ENCODE measurements around the gene SSRP1. TPM values are rescaled to one million over a fixed set of nuclear protein-coding genes. Genes with fewer than 3 reads are reported as not detected.
"Not testable (repeated sequence)": the region's sequence is repeated elsewhere in the genome, so short reads cannot be mapped to it uniquely, and the experiment has no call there.

Gene SSRP1
- total RNA-seq, 1 donor from 2014 or later: 34.6 TPM

- no peak overlapping the region for H3K27ac ChIP-seq (replicated peaks)
- no peaks in the 10 kb centered on the region for H3K27me3 ChIP-seq (ENCODE audit: low read depth)
- H3K36me3 ChIP-seq: peaks cover 61% of the 10 kb centered on the region
- H3K9me3 ChIP-seq (replicated peaks): peaks cover 34% of the 10 kb centered on the region
- DNase-seq: no peak
- TF ChIP-seq, protein P1, sequence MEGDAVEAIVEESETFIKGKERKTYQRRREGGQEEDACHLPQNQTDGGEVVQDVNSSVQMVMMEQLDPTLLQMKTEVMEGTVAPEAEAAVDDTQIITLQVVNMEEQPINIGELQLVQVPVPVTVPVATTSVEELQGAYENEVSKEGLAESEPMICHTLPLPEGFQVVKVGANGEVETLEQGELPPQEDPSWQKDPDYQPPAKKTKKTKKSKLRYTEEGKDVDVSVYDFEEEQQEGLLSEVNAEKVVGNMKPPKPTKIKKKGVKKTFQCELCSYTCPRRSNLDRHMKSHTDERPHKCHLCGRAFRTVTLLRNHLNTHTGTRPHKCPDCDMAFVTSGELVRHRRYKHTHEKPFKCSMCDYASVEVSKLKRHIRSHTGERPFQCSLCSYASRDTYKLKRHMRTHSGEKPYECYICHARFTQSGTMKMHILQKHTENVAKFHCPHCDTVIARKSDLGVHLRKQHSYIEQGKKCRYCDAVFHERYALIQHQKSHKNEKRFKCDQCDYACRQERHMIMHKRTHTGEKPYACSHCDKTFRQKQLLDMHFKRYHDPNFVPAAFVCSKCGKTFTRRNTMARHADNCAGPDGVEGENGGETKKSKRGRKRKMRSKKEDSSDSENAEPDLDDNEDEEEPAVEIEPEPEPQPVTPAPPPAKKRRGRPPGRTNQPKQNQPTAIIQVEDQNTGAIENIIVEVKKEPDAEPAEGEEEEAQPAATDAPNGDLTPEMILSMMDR (IDR thresholded peaks at IDR 0.05; ENCODE audit: borderline replicate concordance): no peak
- H3K4me3 ChIP-seq: no peak overlapping the region
- intact Hi-C loops (cut with micrococcal nuclease): no loop called here
- H3K4me1 ChIP-seq: peaks cover 36% of the 10 kb centered on the region
Measured at GRCh38 chr11:57301711-57302423, 33.8 kb downstream of the SSRP1 start.

DNA sequence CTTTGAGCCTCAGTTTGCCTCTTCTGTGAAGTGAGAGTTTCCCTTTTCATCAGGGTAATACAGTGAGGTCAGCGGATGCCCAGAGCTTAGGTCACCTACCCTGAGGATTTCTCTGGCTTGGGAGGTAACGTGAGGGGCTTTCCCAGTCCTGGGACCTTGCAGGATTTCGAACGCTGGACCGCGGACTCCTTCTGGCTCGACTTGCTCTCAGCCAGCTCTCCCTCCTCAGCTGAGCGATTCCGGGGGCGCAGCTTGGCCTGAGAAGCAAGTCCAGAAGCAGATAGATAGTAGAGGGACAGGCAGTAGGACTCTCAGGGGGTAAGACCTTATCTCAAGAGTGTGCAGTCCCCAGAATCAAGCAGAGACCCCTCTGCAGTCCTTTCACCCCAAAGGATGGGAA lies 34.9 kb downstream of the SSRP1 start:
- no peak for DNase-seq
- H3K9me3 ChIP-seq (replicated peaks): peaks cover 39% of the 10 kb centered on the region
- no peak overlapping the region for H3K4me3 ChIP-seq
- peaks cover 61% of the 10 kb centered on the region for H3K36me3 ChIP-seq
- peaks cover 25% of the 10 kb centered on the region for H3K4me1 ChIP-seq
- TF ChIP-seq, protein P1 (IDR thresholded peaks at IDR 0.05; ENCODE audit: borderline replicate concordance): no peak
- H3K27me3 ChIP-seq (ENCODE audit: low read depth): no peaks in the 10 kb centered on the region
- intact Hi-C loops (cut with micrococcal nuclease): no loop called here
- no peak overlapping the region for H3K27ac ChIP-seq (replicated peaks)

DNA sequence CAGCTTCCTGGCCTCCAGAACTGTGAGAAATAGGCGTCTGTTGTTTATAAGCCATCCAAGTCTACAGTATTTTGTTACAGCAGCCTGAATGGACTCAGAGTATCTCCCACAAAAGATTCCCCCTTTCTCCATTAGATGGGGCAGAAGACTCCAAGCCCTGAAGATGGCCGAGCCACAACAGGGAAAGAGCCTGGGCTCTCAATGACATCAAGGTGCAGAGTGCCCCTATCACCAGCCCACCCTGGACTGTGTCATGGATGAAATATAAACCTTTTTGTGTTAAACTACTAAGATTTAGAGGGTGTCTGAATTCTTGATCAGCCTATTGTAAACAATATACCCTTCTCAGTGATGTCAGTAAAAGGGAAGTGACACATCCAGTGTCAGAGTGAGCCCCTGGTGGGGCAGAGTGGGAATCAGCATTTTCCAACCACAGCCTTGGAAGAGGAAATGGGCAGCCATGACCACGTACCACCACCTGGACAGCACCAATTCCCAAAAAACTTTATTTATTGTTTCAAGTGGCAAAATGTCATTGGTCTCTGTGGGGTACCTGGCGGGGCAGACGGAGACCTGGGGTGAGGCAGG lies 36.4 kb downstream of the SSRP1 start:
- H3K27me3 ChIP-seq (ENCODE audit: low read depth): no peaks in the 10 kb centered on the region
- intact Hi-C loops (cut with micrococcal nuclease): no loop called here
- peaks cover 39% of the 10 kb centered on the region for H3K9me3 ChIP-seq (replicated peaks)
- H3K27ac ChIP-seq (replicated peaks): no peak overlapping the region
- DNase-seq: no peak
- peaks cover 61% of the 10 kb centered on the region for H3K36me3 ChIP-seq
- no peak overlapping the region for H3K4me3 ChIP-seq
- TF ChIP-seq, protein P1 (IDR thresholded peaks at IDR 0.05; ENCODE audit: borderline replicate concordance): no peak
- peaks cover 10% of the 10 kb centered on the region for H3K4me1 ChIP-seq

GRCh38 chr11:57297221-57297620 lies 38.5 kb downstream of the SSRP1 start:
- intact Hi-C loops (cut with micrococcal nuclease): no loop called here
- Histone ChIP-seq H3K27ac (replicated peaks) (no peak overlapping the region), H3K9me3 (replicated peaks) (peaks cover 39% of the 10 kb centered on the region), H3K27me3 (ENCODE audit: low read depth) (no peaks in the 10 kb centered on the region), H3K4me3 (no peak overlapping the region), H3K4me1 (no peaks in the 10 kb centered on the region), H3K36me3 (peaks cover 46% of the 10 kb centered on the region)
- DNase-seq: no peak
- TF ChIP-seq, protein P1 (IDR thresholded peaks at IDR 0.05; ENCODE audit: borderline replicate concordance): no peak

GRCh38 chr11:57296205-57296604 lies 39.5 kb downstream of the SSRP1 start:
- peaks cover 39% of the 10 kb centered on the region for H3K9me3 ChIP-seq (replicated peaks)
- intact Hi-C loops (cut with micrococcal nuclease); DNase-seq; H3K4me1 ChIP-seq; H3K4me3 ChIP-seq; H3K27me3 ChIP-seq (ENCODE audit: low read depth); H3K27ac ChIP-seq (replicated peaks): not testable (repeated sequence)
- H3K36me3 ChIP-seq: peaks cover 36% of the 10 kb centered on the region
